DLD1 (cell line): Measurements from ENCODE around the gene CASP1.

ENCODE experiments used
- in situ Hi-C: cut with HindIII; loops from 2 replicates; pipeline ENCODE4 v1.10.0; 2017; ENCODE audit warnings: low sequenced_read_pairs

Gene CASP1

GRCh38 chr11:104995001-104995408 lies 39.9 kb downstream of the CASP1 start:
- in situ Hi-C loops, result no loop called here

- in situ Hi-C loops, result no loop called here
Measured at GRCh38 chr11:104992781-104993180, 42.2 kb downstream of the CASP1 start.

DNA sequence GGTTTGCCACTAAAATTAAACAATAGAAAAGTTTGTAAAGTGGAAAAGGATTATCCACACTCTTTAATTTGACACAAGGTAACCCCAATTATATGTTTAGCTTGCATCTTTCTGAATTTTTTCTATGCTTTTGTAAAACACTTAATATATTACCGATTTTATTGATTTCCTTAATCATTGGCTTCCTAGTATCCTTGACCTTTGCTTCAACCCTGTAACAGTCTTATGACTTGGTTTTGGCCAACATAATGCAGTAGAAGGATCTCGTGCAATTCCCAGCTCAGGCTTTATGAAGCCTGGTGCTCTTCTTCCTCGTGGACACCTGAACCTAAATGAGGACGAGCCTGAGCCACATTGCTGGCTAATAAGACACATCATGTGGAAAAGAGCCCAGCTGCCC lies 43.0 kb downstream of the CASP1 start:
- in situ Hi-C loops, result no loop called here

GRCh38 chr11:104984808-104985207 lies 50.1 kb downstream of the CASP1 start:
- in situ Hi-C loops, result no loop called here

DNA sequence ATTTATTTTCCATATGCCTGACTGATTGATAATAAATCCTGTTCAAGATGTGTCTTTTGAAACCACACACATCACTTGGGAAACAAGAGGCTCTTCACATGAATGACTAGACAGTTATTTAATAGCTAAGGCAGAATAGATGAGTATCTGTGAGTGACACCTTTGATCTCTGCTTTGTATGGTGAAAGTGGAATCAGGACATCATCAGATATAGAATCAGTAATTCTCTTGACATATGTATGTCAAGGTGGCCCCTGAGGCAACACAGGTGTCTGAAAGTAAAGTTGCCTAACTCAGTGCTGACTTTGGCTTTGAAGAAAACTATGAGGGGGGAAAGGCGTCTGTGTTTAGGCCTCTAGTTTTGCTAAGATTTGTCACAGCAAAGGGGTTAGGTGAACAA lies 55.1 kb downstream of the CASP1 start:
- in situ Hi-C loops, result no loop called here
